ENCODE results near the gene UNC5B. TPM values are rescaled to one million over a fixed set of nuclear protein-coding genes. Genes with fewer than 3 reads are reported as not detected.

Gene UNC5B
- polyA plus RNA-seq, 3 donors = 0.04 to 0.72 TPM; not detected in 1

DNA sequence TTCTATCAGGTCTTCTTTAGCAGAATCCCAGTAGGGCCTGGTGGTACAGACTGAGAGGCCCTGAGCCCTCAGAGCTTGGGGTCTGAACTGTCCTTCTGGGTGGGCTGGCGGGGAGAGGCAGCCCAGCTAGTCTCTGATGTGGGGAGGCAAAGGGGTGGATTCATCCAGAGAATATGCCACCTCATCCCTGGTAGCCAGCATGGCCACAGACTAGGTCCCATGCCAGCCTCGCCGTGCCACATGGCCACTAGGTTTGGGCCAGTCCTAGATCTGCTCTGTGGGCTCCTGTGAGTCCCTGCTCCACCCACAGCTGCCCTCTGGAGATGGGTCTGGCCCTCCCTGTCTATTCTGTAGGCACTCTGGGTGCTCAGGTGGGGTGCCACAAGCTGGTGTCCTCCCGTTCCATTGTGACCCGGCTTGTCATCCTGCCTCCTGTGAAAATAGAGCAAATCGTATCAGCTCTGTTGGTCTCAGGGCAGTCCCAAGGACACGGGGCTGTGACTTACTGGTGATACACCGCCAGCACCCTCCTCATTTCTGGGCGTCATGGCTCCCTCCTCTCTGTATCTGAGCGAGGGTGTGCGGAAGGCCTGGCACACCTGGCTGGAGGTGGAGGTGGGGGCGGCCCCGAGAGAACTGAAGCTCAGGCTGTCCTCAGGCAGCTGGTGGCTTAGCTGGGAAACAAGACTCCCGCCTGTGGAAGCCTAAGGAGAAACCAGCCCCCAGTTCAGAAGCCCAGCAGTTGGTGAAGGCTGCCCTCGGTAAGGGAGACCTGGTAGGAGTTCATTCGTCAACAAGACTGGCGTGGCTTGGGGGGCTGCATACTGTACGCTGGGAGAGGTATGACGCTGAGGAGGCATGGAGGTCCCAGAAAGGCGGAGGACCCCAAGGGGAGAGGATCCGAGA lies 33.3 kb downstream of the UNC5B start:
- Histone ChIP-seq H3K4me3 (replicated peaks in 1 of 3; ENCODE audit: low read depth in 2 of 3, low read length in 3 of 3) (no peak overlapping the region), H3K27me3 (ENCODE audit: control insufficient read depth in 2 of 2, insufficient read depth in 2 of 2, low read length in 2 of 2) (peaks cover 0 to 3% of the 10 kb centered on the region in 2 donors), H3K79me2 (ENCODE audit: insufficient read depth, low read length) (no peaks in the 10 kb centered on the region), H2AFZ (ENCODE audit: insufficient read depth, low read depth, low read length, poor library complexity, severe bottlenecking) (no peak overlapping the region), H3K4me2 (replicated peaks; ENCODE audit: extremely low read depth, low read length, poor library complexity, severe bottlenecking) (no peak overlapping the region), H4K20me1 (ENCODE audit: insufficient read depth, low read length) (no peaks in the 10 kb centered on the region), H3K9me3 (replicated peaks in 1 of 2; ENCODE audit: control insufficient read depth in 1 of 2, insufficient read depth in 1 of 2, low read length in 2 of 2) (no peaks in the 10 kb centered on the region), H3K9ac (ENCODE audit: insufficient read depth, low read length, poor library complexity, severe bottlenecking) (no peak overlapping the region), H3K36me3 (replicated peaks in 1 of 2; ENCODE audit: control insufficient read depth in 1 of 2, insufficient read depth in 2 of 2, low read length in 2 of 2) (no peaks in the 10 kb centered on the region), H3K27ac (ENCODE audit: low read depth in 1 of 2, low read length in 2 of 2) (no peak overlapping the region), H3K4me1 (ENCODE audit: control insufficient read depth in 1 of 2, insufficient read depth in 2 of 2, low read length in 2 of 2) (peaks cover 15 to 28% of the 10 kb centered on the region in 2 donors)
- no peak for TF ChIP-seq CTCF (IDR thresholded peaks at IDR 0.05)
- H3K36me3 Mint-ChIP-seq = no peaks in the 10 kb centered on the region
- H3K4me3 Mint-ChIP-seq = peak overlapping the region in 1 of 2 donors; percentile 40
- intact Hi-C loops (cut with micrococcal nuclease) = no loop called here
- 93% methylated on average over 14 of the region's 21 CpGs for WGBS (ENCODE audit: insufficient coverage)
- H3K9me3 Mint-ChIP-seq = no peaks in the 10 kb centered on the region
- H3K27me3 Mint-ChIP-seq (ENCODE audit: low read depth in 3 of 3) = peaks cover 3 to 8% (median 7%) of the 10 kb centered on the region in 3 donors
- DNase-seq = no peak
- peaks cover 25% of the 10 kb centered on the region for H3K4me1 Mint-ChIP-seq
- no peak overlapping the region for H3K27ac Mint-ChIP-seq

DNA sequence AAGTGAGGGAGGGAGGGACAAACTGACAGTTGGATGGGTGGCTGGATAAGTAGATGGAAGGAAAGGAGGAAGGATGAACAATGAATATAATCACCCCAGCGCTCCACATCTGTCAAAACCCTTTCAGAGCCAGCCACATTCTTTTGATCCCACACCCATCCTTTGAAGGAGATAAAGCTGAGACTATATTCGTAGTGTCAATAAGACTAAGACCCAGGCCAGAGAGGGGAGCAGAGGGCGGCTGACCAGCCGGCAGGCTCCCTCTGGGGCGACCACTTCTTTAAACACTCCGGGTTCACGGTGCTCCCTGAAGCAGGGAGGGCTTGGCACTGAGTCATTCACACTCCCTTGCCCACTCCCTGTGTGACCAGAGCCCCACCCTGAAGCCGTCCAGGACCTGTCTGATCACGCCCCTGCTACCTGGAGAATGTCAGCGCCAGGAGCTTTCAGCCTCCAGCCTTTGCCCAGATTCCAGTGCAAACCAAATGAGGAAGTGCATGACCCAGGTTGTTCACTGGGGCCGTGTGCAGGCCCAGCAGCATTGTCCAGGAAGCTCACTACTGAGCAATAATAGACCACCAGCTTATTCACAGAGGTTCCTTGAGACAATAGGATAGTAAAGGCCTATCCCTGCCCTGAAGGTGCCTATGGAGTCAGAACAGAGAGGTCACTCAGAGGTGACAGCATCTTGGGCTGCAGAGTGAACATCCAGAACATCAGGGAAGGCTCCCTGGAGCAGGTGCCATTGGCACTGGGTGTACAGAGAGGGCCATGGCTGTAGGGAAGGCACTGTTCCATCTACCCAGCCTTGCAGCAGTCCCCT lies 34.4 kb downstream of the UNC5B start:
- Mint-ChIP-seq H3K4me3 (no peak overlapping the region), H3K36me3 (no peaks in the 10 kb centered on the region)
- no peak overlapping the region for H3K4me2 ChIP-seq (replicated peaks; ENCODE audit: extremely low read depth, low read length, poor library complexity, severe bottlenecking)

More for the DNA sequence above, 34.4 kb downstream of the UNC5B start:
- 70% methylated on average over 8 of the region's 11 CpGs for WGBS (ENCODE audit: insufficient coverage)
- Histone ChIP-seq H3K4me3 (replicated peaks in 1 of 3; ENCODE audit: low read depth in 2 of 3, low read length in 3 of 3) (no peak overlapping the region), H3K36me3 (replicated peaks in 1 of 2; ENCODE audit: control insufficient read depth in 1 of 2, insufficient read depth in 2 of 2, low read length in 2 of 2) (no peaks in the 10 kb centered on the region), H3K79me2 (ENCODE audit: insufficient read depth, low read length) (no peaks in the 10 kb centered on the region), H3K9ac (ENCODE audit: insufficient read depth, low read length, poor library complexity, severe bottlenecking) (no peak overlapping the region), H2AFZ (ENCODE audit: insufficient read depth, low read depth, low read length, poor library complexity, severe bottlenecking) (no peak overlapping the region), H3K27ac (ENCODE audit: low read depth in 1 of 2, low read length in 2 of 2) (no peak overlapping the region), H3K9me3 (replicated peaks in 1 of 2; ENCODE audit: control insufficient read depth in 1 of 2, insufficient read depth in 1 of 2, low read length in 2 of 2) (no peaks in the 10 kb centered on the region), H4K20me1 (ENCODE audit: insufficient read depth, low read length) (no peaks in the 10 kb centered on the region), H3K27me3 (ENCODE audit: control insufficient read depth in 2 of 2, insufficient read depth in 2 of 2, low read length in 2 of 2) (peaks cover 0 to 3% of the 10 kb centered on the region in 2 donors), H3K4me1 (ENCODE audit: control insufficient read depth in 1 of 2, insufficient read depth in 2 of 2, low read length in 2 of 2) (peaks cover 14 to 27% of the 10 kb centered on the region in 2 donors)
- no peaks in the 10 kb centered on the region for H3K9me3 Mint-ChIP-seq
- H3K27ac Mint-ChIP-seq = no peak overlapping the region
- peak in 1 of 3 donors; percentile 8 for DNase-seq
- peaks cover 3 to 8% (median 7%) of the 10 kb centered on the region in 3 donors for H3K27me3 Mint-ChIP-seq (ENCODE audit: low read depth in 3 of 3)
- intact Hi-C loops (cut with micrococcal nuclease) = no loop called here
- TF ChIP-seq CTCF (IDR thresholded peaks at IDR 0.05) = no peak
- peaks cover 22% of the 10 kb centered on the region for H3K4me1 Mint-ChIP-seq

All from CD14-positive monocyte (primary cell).